IMR-90 (cell line): ENCODE measurements around the gene ST14. TPM values are rescaled to one million over a fixed set of nuclear protein-coding genes. Genes with fewer than 3 reads are reported as not detected.
A peak's percentile ranks its signal among the peaks of the same experiment; 100 is the strongest.

Experiments
- ATAC-seq: fragments of 200-7000 bp; cut with Tn5 transposase; 2 replicates; pipeline ENCODE4 v1.9.1; 2020; ENCODE audit warnings: low read depth, mild to moderate bottlenecking, moderate library complexity
- BruUV-seq: library from RNA; stranded (reverse); fragments of 400-500 nt; replicated peaks from 2 replicates; lab custom pipeline; 2021; lab: Mats Ljungman, UMichigan
- CTCF ChIA-PET: fragments of 300-600 bp; formaldehyde crosslinking; extraction: SDS; loops from one replicate; lab custom pipeline; 2021; ENCODE audit warnings: antibody characterized with exemption; lab: Yijun Ruan, JAX
- POLR2A ChIA-PET: fragments of 300-600 bp; sonication (Branson Sonifier 250); formaldehyde crosslinking; loops from one replicate; lab custom pipeline; 2022; ENCODE audit warnings: antibody characterized with exemption; ENCODE audit not compliant: unreplicated experiment; lab: Charles Lee
- DNase-seq: peaks from one replicate; pipeline ENCODE4 v3.0.0; 2013
- H2AFZ ChIP-seq: replicated peaks from 2 replicates; pipeline ENCODE3; 2013; ENCODE audit warnings: low read length, mild to moderate bottlenecking; ENCODE audit not compliant: poor library complexity
- H2AK5ac ChIP-seq: 2 replicates; pipeline ENCODE4 v1.6.1; 2013; ENCODE audit warnings: low read depth, low read length, inconsistent platforms
- H2AK9ac ChIP-seq: replicated peaks from 2 replicates; pipeline ENCODE3; 2013; ENCODE audit warnings: mild to moderate bottlenecking, low read depth, low read length, moderate library complexity; ENCODE audit not compliant: poor library complexity
- H2BK120ac ChIP-seq: 2 replicates; pipeline ENCODE4 v1.6.1; 2013; ENCODE audit warnings: low read depth, low read length, inconsistent platforms
- H2BK15ac ChIP-seq: 3 replicates; pipeline ENCODE4 v1.6.1; 2013; ENCODE audit warnings: low read depth, low read length, inconsistent platforms
- H2BK20ac ChIP-seq: 2 replicates; pipeline ENCODE4 v1.6.1; 2013; ENCODE audit warnings: low read depth, mild to moderate bottlenecking, inconsistent platforms, low read length, moderate library complexity
- H2BK5ac ChIP-seq: 2 replicates; pipeline ENCODE4 v1.6.1; 2013; ENCODE audit warnings: mild to moderate bottlenecking, low read depth, low read length, inconsistent platforms; ENCODE audit not compliant: poor library complexity, severe bottlenecking
- H3K14ac ChIP-seq: replicated peaks from 2 replicates; pipeline ENCODE4 v1.6.1; 2013; ENCODE audit warnings: low read depth, low read length, inconsistent platforms
- H3K18ac ChIP-seq: 2 replicates; pipeline ENCODE4 v1.6.1; 2013; ENCODE audit warnings: low read depth, low read length, control low read depth
- H3K23ac ChIP-seq: 2 replicates; pipeline ENCODE4 v1.6.1; 2013; ENCODE audit warnings: low read depth, low read length, inconsistent platforms
- H3K27ac ChIP-seq: 2 replicates; pipeline ENCODE4 v1.5.1; 2013; ENCODE audit warnings: mild to moderate bottlenecking, control low read depth, low read length; ENCODE audit not compliant: insufficient read depth
- H3K27me3 ChIP-seq: 2 replicates; pipeline ENCODE4 v1.6.1; 2013; ENCODE audit warnings: low read length; ENCODE audit not compliant: control insufficient read depth, insufficient read depth
- H3K36me3 ChIP-seq: 2 replicates; pipeline ENCODE4 v1.6.1; 2013; ENCODE audit warnings: low read length, mixed read lengths; ENCODE audit not compliant: control insufficient read depth, insufficient read depth
- H3K4ac ChIP-seq: 2 replicates; pipeline ENCODE4 v1.6.1; 2013; ENCODE audit warnings: low read depth, low read length, inconsistent platforms
- H3K4me1 ChIP-seq: 2 replicates; pipeline ENCODE4 v1.6.1; 2013; ENCODE audit warnings: low read length, mixed read lengths; ENCODE audit not compliant: control insufficient read depth, insufficient read depth
- H3K4me2 ChIP-seq: 2 replicates; pipeline ENCODE4 v1.6.1; 2013; ENCODE audit warnings: low read depth, mild to moderate bottlenecking, control low read depth, low read length, moderate library complexity
- H3K4me3 ChIP-seq: 2 replicates; pipeline ENCODE4 v1.5.1; 2013; ENCODE audit warnings: low read depth, mild to moderate bottlenecking, control low read depth, low read length, moderate library complexity; ENCODE audit not compliant: insufficient read depth
- H3K56ac ChIP-seq: 2 replicates; pipeline ENCODE4 v1.6.1; 2013; ENCODE audit warnings: low read length, inconsistent platforms; ENCODE audit not compliant: insufficient read depth; ENCODE audit errors: extremely low read depth
- H3K79me1 ChIP-seq, 2 experiments: 2 replicates each; pipeline ENCODE4 v1.6.1; 2013; ENCODE audit warnings: low read length in 2 of 2, inconsistent platforms in 1 of 2, low read depth in 1 of 2
- H3K9ac ChIP-seq: 2 replicates; pipeline ENCODE4 v1.6.1; 2013; ENCODE audit warnings: low read depth, low read length, control low read depth
- H3K9me1 ChIP-seq: 2 replicates; pipeline ENCODE4 v1.6.1; 2013; ENCODE audit warnings: low read length, inconsistent platforms; ENCODE audit not compliant: insufficient read depth
- H3K9me3 ChIP-seq: 2 replicates; pipeline ENCODE4 v1.6.1; 2013; ENCODE audit warnings: low read length; ENCODE audit not compliant: control insufficient read depth, insufficient read depth
- H4K20me1 ChIP-seq: 2 replicates; pipeline ENCODE4 v1.6.1; 2013; ENCODE audit warnings: low read length, inconsistent platforms; ENCODE audit not compliant: insufficient read depth
- H4K5ac ChIP-seq: 2 replicates; pipeline ENCODE4 v1.6.1; 2013; ENCODE audit warnings: mild to moderate bottlenecking, low read depth, low read length, control low read depth
- H4K8ac ChIP-seq, 2 experiments: 2 replicates each; pipeline ENCODE4 v1.6.1; 2013; ENCODE audit warnings: low read depth in 2 of 2, low read length in 2 of 2, control low read depth in 1 of 2, inconsistent platforms in 1 of 2
- H4K91ac ChIP-seq: 2 replicates; pipeline ENCODE4 v1.6.1; 2013; ENCODE audit warnings: low read depth, low read length, inconsistent platforms; ENCODE audit not compliant: insufficient read depth
- BHLHE40 ChIP-seq: fragments of 150-350 bp; IDR thresholded peaks from 2 replicates; pipeline ENCODE4 v1.6.1; 2016; ENCODE audit warnings: mild to moderate bottlenecking, low read depth, low read length
- CHD1 ChIP-seq: IDR thresholded peaks from 2 replicates; pipeline ENCODE4 v1.6.1; 2012; ENCODE audit warnings: low read depth, low read length, improper control_type of control experiment
- FOS ChIP-seq: fragments of 150-350 bp; IDR thresholded peaks from 2 replicates; pipeline ENCODE4 v1.6.1; 2016; ENCODE audit warnings: low read depth, low read length
- MAFK ChIP-seq: IDR thresholded peaks from 2 replicates; pipeline ENCODE4 v1.6.1; 2012; ENCODE audit warnings: low read depth, low read length, improper control_type of control experiment
- MAZ ChIP-seq: IDR thresholded peaks from 2 replicates; pipeline ENCODE4 v1.6.1; 2012; ENCODE audit warnings: low read depth, mild to moderate bottlenecking, low read length, improper control_type of control experiment, moderate library complexity, borderline replicate concordance
- MXI1 ChIP-seq: IDR thresholded peaks from 2 replicates; pipeline ENCODE4 v1.6.1; 2012; ENCODE audit warnings: low read depth, mild to moderate bottlenecking, low read length, moderate library complexity, borderline replicate concordance
- NFE2L2 ChIP-seq: fragments of 150-350 bp; IDR thresholded peaks from 2 replicates; pipeline ENCODE4 v1.6.1; 2016; ENCODE audit warnings: low read depth, mild to moderate bottlenecking, low read length
- POLR2A ChIP-seq: IDR thresholded peaks from 2 replicates; pipeline ENCODE4 v1.6.1; 2012; ENCODE audit warnings: mild to moderate bottlenecking, low read depth, low read length
- RAD21 ChIP-seq: IDR thresholded peaks from 2 replicates; pipeline ENCODE4 v1.6.1; 2012; ENCODE audit warnings: low read length, improper control_type of control experiment
- RCOR1 ChIP-seq: IDR thresholded peaks from 2 replicates; pipeline ENCODE4 v1.6.1; 2012; ENCODE audit warnings: mild to moderate bottlenecking, low read length, improper control_type of control experiment; ENCODE audit not compliant: insufficient replicate concordance
- RFX5 ChIP-seq: IDR thresholded peaks from 2 replicates; pipeline ENCODE4 v1.8.0; 2012; ENCODE audit warnings: low read depth, mild to moderate bottlenecking, low read length, moderate library complexity
- SMC3 ChIP-seq: fragments of 150-350 bp; IDR thresholded peaks from 2 replicates; pipeline ENCODE4 v1.6.1; 2016; ENCODE audit warnings: low read depth, mild to moderate bottlenecking, antibody characterized with exemption, low read length, moderate library complexity
- WGBS, 2 experiments: methylation state at CpG; one replicate each; pipeline versions ENCODE4 v1.1.5 to v1.1.7; 2013; ENCODE audit warnings: missing lambda C conversion rate in 2 of 2; ENCODE audit not compliant: insufficient read length in 1 of 2; ENCODE audit errors: extremely low coverage in 2 of 2; 5-methylcytosine and 5-hydroxymethylcytosine counted together
- dilution Hi-C: fragments of 300-500 bp; cut with HindIII; formaldehyde crosslinking; loops from one replicate; pipeline ENCODE4 v1.14.3; 2018; ENCODE audit warnings: low sequenced_read_pairs; ENCODE audit not compliant: unreplicated experiment
- in situ Hi-C: fragments of 300-500 bp; cut with MboI; formaldehyde crosslinking; loops from 3 replicates; pipeline ENCODE4 v1.14.3; 2019; ENCODE audit warnings: low sequenced_read_pairs, inconsistent platforms, mixed read lengths
- intact Hi-C: fragments of 100-400 bp; cut with micrococcal nuclease; formaldehyde crosslinking; loops from 2 replicates; pipeline ENCODE4 v1.10.0; 2022
- polyA plus RNA-seq, 3 experiments: library from polyadenylated mRNA; depleted of rRNA; stranded (reverse); fragments of >200 nt; gene quantifications; 2 replicates each; pipeline ENCODE4 v1.2.3, GENCODE V29; 2012; ENCODE audit warnings: low replicate concordance in 1 of 3
- total RNA-seq: library from RNA; depleted of rRNA; stranded (reverse); fragments of >200 nt; gene quantifications from 2 replicates; pipeline ENCODE4 v1.2.3, GENCODE V29; 2012
- TF ChIP-seq, protein P1 (sequence below): fragments of 150-350 bp; IDR thresholded peaks from 2 replicates; pipeline ENCODE4 v1.6.1; 2017; ENCODE audit warnings: mild to moderate bottlenecking, antibody characterized with exemption, low read length, low read depth
- TF ChIP-seq, protein P2 (sequence below): conservative IDR thresholded peaks from 2 replicates; pipeline ENCODE4 v1.5.1; 2012; ENCODE audit warnings: mild to moderate bottlenecking, low read depth, low read length, improper control_type of control experiment
- TF ChIP-seq, protein P3 (sequence below): fragments of 150-350 bp; IDR thresholded peaks from 2 replicates; pipeline ENCODE4 v1.6.1; 2016; ENCODE audit warnings: low read depth, mild to moderate bottlenecking, low read length, moderate library complexity, borderline replicate concordance

Gene ST14
- total and polyA plus RNA-seq, 2 of the 4 experiments (the other 2 are of a cell fraction), result not detected

- ATAC-seq, result peak; percentile 56
- intact Hi-C loops, result no loop called here
- POLR2A ChIA-PET, result no interaction called here
- Histone ChIP-seq H3K23ac (no peak overlapping the region), H2AFZ (peak overlapping the region; percentile 13), H4K91ac (no peak overlapping the region), H3K27me3 (no peaks in the 10 kb centered on the region), H3K18ac (no peak overlapping the region), H3K9me3 (no peaks in the 10 kb centered on the region), H2BK15ac (no peak overlapping the region), H3K79me1 (no peaks in the 10 kb centered on the region), H2AK9ac (no peak overlapping the region), H3K27ac (no peak overlapping the region), H3K36me3 (peaks cover 35% of the 10 kb centered on the region), H3K4me2 (no peak overlapping the region), H2BK20ac (no peak overlapping the region), H3K9me1 (no peaks in the 10 kb centered on the region; the same call in 1 of the 2 replicates), H4K20me1 (no peaks in the 10 kb centered on the region), H4K5ac (no peak overlapping the region), H3K4me1 (peaks cover 3% of the 10 kb centered on the region; the same call in 1 of the 2 replicates), H3K56ac (no peak overlapping the region), H3K4me3 (no peak overlapping the region), H2BK5ac (no peak overlapping the region), H4K8ac (no peak overlapping the region), H3K14ac (no peak overlapping the region), H3K9ac (no peak overlapping the region), H3K4ac (no peak overlapping the region), H2AK5ac (no peak overlapping the region), H2BK120ac (no peak overlapping the region)
- 96% methylated on average over 5 of the region's 19 CpGs; no CpG with 5 or more reads in 1 of the 2 experiments for WGBS, 2 experiments
- CTCF ChIA-PET, result interaction anchor here (1.7 kb wide), 1 partner anchor 10 kb away, joined by 4 read pairs; no protein-coding TSS in a partner anchor
- no TSS peak for BruUV-seq
- DNase-seq, result peak; percentile 35
- TF ChIP-seq BHLHE40, result no peak
- no peak for TF ChIP-seq CHD1
- no peak for TF ChIP-seq NFE2L2
- TF ChIP-seq RFX5, result no peak
- TF ChIP-seq MXI1, result no peak
- no peak for TF ChIP-seq POLR2A
- TF ChIP-seq FOS, result no peak
- TF ChIP-seq, protein P1, sequence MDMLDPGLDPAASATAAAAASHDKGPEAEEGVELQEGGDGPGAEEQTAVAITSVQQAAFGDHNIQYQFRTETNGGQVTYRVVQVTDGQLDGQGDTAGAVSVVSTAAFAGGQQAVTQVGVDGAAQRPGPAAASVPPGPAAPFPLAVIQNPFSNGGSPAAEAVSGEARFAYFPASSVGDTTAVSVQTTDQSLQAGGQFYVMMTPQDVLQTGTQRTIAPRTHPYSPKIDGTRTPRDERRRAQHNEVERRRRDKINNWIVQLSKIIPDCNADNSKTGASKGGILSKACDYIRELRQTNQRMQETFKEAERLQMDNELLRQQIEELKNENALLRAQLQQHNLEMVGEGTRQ, result no peak
- no peak for TF ChIP-seq MAZ
- TF ChIP-seq RAD21, result no peak
- TF ChIP-seq, protein P2, sequence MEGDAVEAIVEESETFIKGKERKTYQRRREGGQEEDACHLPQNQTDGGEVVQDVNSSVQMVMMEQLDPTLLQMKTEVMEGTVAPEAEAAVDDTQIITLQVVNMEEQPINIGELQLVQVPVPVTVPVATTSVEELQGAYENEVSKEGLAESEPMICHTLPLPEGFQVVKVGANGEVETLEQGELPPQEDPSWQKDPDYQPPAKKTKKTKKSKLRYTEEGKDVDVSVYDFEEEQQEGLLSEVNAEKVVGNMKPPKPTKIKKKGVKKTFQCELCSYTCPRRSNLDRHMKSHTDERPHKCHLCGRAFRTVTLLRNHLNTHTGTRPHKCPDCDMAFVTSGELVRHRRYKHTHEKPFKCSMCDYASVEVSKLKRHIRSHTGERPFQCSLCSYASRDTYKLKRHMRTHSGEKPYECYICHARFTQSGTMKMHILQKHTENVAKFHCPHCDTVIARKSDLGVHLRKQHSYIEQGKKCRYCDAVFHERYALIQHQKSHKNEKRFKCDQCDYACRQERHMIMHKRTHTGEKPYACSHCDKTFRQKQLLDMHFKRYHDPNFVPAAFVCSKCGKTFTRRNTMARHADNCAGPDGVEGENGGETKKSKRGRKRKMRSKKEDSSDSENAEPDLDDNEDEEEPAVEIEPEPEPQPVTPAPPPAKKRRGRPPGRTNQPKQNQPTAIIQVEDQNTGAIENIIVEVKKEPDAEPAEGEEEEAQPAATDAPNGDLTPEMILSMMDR, result no peak
- no peak for TF ChIP-seq MAFK
- TF ChIP-seq RCOR1, result no peak
- TF ChIP-seq, protein P3, sequence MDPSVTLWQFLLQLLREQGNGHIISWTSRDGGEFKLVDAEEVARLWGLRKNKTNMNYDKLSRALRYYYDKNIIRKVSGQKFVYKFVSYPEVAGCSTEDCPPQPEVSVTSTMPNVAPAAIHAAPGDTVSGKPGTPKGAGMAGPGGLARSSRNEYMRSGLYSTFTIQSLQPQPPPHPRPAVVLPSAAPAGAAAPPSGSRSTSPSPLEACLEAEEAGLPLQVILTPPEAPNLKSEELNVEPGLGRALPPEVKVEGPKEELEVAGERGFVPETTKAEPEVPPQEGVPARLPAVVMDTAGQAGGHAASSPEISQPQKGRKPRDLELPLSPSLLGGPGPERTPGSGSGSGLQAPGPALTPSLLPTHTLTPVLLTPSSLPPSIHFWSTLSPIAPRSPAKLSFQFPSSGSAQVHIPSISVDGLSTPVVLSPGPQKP, result no peak
- no peak for TF ChIP-seq SMC3
- in situ Hi-C loops, result no loop called here
- dilution Hi-C loops, result loop anchor here (25.0 kb wide), 1 partner anchor 204 kb away; no protein-coding TSS in a partner anchor
Observed at GRCh38 chr11:130141561-130142341, 17.8 kb upstream of the ST14 start.
